ENCODE results near the gene KRT37. TPM values are rescaled to one million over a fixed set of nuclear protein-coding genes. Genes with fewer than 3 reads are reported as not detected.

The KRT37 gene
- not detected for total RNA-seq

DNA sequence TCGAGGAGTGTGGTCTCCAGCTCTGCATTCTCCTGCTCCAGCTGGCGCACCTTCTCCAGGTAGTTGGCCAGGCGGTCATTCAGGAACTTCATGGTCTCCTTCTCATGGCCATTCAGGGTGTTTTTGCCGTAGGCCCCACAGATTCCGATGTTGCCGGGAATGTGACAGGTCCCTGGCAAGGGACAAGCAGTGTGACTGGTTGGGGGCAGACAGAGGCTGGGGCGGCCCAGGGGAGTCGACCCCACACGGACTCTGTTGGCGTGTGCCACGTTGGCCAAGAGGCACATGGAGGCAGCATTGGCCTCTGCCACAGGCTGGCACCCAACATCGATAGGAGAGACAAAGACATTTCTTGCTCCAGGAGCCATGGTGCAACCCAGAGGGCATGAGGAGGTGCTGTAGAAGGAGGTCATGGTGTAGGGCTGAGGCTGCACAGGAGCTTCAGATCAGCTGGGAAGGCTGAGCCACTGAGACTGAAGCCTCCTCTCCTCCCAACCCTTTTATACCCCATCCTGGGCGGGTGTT, at the start of gene KRT37:
KRT37 (minus strand) TSS at position 475 of the 525 bp plus-strand sequence; CDS start at position 413, 62 bp downstream.

DNA sequence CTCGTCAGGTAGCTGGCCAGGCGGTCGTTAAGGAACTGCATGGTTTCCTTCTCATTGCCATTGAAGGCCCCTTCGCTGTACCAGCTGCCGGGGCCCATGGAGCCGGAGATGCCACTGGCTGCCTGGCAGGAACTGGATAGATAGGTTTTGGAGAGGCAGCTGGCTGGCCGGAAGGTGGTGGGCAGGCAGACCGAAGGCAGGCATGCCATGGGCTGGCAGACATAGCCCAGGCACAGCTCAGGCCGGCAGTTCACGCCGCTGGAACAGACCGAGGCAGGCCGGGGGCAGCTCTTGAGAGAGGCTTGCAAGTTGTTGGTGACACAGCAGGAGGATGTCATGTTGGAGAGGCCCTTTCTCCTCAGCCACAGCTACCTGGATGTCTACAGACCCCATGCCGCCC, 42.6 kb upstream of the KRT37 start, which contains the start of gene KRT32:
KRT32 (minus strand) TSS at position 399 of the 400 bp plus-strand sequence; CDS start at position 338, 61 bp downstream.

DNA sequence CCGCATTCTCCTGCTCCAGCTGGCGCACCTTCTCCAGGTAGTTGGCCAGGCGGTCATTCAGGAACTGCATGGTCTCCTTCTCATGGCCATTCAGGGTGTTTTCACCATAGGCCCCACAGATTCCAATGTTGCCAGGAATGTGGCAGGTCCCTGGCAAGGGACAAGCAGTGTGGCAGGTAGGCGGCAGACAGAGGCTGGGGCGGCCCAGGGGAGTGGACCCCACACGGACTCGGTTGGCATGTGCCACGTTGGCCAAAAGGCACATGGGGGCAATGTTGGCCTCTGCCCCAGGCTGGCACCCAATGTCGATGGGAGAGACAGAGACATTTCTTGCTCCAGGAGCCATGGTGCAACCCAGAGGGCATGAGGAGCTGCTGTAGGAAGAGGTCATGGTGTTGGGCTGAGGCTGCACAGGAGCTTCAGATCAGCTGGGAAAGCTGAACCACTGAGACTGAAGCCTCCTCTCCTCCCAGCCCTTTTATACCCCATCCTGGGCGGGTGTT, 16.2 kb upstream of the KRT37 start, which contains the start of gene KRT38:
KRT38 (minus strand) TSS at position 453 of the 503 bp plus-strand sequence; CDS start at position 391, 62 bp downstream.

DNA sequence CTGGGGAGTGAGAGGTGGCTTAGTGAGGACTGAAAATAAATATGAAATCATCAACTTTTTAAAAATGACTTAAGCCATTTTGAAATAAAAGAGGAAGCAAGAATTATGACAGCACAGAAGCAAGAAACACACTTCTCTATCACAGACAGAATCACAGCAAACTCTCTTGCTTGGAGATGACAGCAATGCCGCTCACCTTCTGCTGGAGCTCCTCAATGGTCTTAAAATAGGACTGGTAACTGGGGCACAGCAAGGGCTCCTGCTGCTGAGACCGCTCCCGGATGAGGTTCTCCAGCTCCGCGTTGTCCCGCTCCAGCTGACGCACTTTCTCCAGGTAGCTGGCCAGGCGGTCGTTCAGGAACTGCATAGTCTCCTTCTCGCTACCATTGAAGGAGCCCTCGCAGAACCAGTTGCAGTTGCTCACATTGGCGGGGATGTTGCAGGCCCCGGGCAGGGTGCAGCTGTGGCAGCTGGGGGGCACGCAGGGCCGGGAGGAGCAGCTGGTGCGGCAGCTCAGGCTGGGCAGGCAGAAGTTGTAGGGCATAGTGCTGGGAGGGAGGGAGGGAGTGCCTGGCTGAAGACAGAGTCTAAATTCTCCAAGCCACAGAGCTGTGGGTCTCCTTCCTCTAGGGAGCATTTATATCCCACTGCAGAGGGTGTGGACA, 27.3 kb downstream of the KRT37 start, which contains the start of gene KRT31:
KRT31 (minus strand) TSS at position 613 of the 665 bp plus-strand sequence; CDS start at position 544, 69 bp downstream.

DNA sequence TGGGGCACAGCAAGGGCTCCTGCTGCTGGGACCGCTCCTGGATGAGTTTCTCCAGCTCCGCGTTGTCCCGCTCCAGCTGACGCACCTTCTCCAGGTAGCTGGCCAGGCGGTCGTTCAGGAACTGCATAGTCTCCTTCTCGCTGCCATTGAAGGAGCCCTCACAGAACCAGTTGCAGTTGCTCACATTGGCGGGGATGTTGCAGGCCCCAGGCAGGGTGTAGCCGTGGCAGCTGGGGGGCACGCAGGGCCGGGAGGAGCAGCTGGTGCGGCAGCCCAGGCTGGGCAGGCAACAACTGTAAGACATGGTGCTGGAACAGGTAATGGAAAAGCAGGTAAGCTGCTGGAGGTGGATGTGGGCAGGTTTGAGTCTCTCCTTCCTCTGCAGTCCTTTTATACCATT, 42.4 kb downstream of the KRT37 start, which contains the start of gene KRT34:
KRT34 (minus strand) TSS at position 364 of the 400 bp plus-strand sequence; CDS start at position 304, 60 bp downstream.

Small RNAs within 50 kb of the gene (small RNA-seq; reads per million reads assigned to genes)
- gene RNU2-32P (ENCODE audit: low replicate concordance) = 4.7 reads per million, percentile 86 among the genes with 10 or more reads in this experiment

Other genes with a start within 250 kb of the KRT37 start
- gene KRTAP4-2, start 246.4 kb downstream of the KRT37 start, total RNA-seq = not detected
- not detected for gene KRTAP4-1, start 239.7 kb downstream of the KRT37 start, total RNA-seq
- gene KRTAP9-1, start 234.7 kb downstream of the KRT37 start, total RNA-seq = not detected
- not detected for gene KRTAP9-2, start 197.9 kb downstream of the KRT37 start, total RNA-seq
- gene KRTAP9-3, start 192.1 kb downstream of the KRT37 start, total RNA-seq = not detected
- not detected for gene KRTAP9-8, start 186.6 kb downstream of the KRT37 start, total RNA-seq
- not detected for gene KRTAP9-4, start 174.9 kb downstream of the KRT37 start, total RNA-seq
- not detected for gene KRTAP9-9, start 169.2 kb downstream of the KRT37 start, total RNA-seq
- not detected for gene KRTAP9-6, start 159.2 kb downstream of the KRT37 start, total RNA-seq
- gene KRTAP9-7, start 148.9 kb downstream of the KRT37 start, total RNA-seq = not detected
- gene KRTAP29-1, start 121.7 kb downstream of the KRT37 start, total RNA-seq = not detected
- gene KRTAP16-1, start 115.3 kb downstream of the KRT37 start, total RNA-seq = not detected
- not detected for gene KRTAP17-1, start 108.9 kb downstream of the KRT37 start, total RNA-seq
- not detected for gene KRT33A, start 73.8 kb downstream of the KRT37 start, total RNA-seq
- gene KRT33B, start 54.8 kb downstream of the KRT37 start, total RNA-seq = not detected
- gene KRT34, start 42.3 kb downstream of the KRT37 start, total RNA-seq = 0.94 TPM
- 0.94 TPM for gene KRT31, start 27.0 kb downstream of the KRT37 start, total RNA-seq
- gene KRT38, start 16.4 kb upstream of the KRT37 start, total RNA-seq = not detected
- not detected for gene KRT32, start 42.8 kb upstream of the KRT37 start, total RNA-seq
- gene KRT35, start 56.6 kb upstream of the KRT37 start, total RNA-seq = not detected
- gene KRT36, start 65.3 kb upstream of the KRT37 start, total RNA-seq = not detected
- not detected for gene KRT13, start 81.0 kb upstream of the KRT37 start, total RNA-seq
- not detected for gene KRT15, start 94.3 kb upstream of the KRT37 start, total RNA-seq
- 5.9 TPM for gene KRT19, start 103.7 kb upstream of the KRT37 start, total RNA-seq
- not detected for gene KRT9, start 147.5 kb upstream of the KRT37 start, total RNA-seq
- gene KRT14, start 162.3 kb upstream of the KRT37 start, total RNA-seq = not detected
- not detected for gene KRT16, start 188.2 kb upstream of the KRT37 start, total RNA-seq
- gene KRT17, start 200.0 kb upstream of the KRT37 start, total RNA-seq = not detected

Data from parietal lobe (tissue), 2 donors.